ENCODE measurements around the gene CREB1.

The CREB1 gene

GRCh38 chr2:207546822-207547221, 17.1 kb downstream of the CREB1 start:
- no peak for DNase-seq

DNA sequence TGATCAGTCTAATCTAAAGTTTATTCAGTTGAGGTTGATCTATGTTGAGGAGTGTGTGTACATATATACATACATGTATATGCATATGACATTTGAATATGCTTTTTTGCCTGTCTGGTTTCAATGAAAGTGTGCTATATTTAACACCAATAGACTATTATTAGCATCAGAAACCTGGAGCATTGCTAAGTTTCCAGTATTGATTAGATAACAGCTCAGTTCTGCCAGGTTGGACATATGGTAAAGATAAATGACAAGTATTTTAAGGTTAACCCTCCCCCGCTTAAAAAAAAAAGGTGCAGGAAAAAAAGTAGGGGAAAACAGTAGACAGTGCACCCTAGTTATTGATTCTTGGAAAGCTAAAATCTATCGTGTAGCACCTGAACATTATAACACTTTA, 19.4 kb downstream of the CREB1 start:
- no peak for DNase-seq

DNA sequence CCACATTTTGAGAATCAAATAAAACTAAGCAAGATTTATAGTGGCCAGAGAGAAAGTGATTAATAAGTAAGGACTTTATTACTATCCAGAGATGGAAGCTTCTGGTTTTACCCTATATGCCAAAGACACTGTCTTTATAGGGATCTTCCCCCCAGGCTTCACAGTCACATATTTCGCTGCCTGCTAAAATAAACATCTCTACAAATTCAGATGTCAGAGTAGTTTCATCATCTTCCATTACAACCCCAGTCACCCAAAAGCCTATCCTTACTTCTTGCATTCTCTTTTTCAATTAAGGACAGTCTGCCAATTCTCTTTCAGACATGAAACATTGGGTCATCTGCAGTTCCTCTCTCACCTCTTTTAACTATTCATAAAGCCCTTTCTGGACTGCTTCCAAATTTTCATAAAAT, 28.3 kb downstream of the CREB1 start:
- no peak for DNase-seq

DNA sequence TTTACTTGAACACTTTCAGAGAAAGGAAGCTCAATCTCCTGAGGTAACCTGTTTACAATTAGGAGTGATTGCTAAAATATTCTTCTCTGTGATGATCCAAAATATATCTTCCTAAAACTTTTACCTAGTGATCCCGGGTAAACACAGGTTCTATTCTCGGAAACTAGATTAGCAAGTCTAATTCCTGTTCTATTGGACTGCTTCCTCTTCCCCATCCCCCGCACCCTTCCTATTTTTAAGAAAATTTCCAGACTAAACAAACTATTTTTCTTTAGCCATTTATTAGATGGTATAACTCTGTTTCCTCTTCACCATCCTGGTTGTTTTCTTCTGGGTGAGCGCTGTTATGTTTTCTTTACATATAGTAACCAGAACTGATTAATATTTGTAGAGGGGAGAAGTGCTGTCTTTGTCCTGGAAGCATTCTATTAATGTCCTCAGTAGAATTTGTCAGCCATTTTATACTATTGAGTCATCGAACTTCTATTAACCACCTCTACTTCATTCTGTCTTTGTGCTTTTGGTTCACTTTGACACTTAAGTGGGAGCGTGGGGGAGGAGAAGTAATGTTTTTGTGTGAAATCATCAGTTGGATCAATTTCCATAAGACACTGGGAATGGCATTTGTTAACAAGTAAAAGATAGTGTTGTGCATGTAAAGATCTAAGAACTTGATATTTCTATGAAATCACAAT, 31.8 kb downstream of the CREB1 start:
- no peak for DNase-seq

DNA sequence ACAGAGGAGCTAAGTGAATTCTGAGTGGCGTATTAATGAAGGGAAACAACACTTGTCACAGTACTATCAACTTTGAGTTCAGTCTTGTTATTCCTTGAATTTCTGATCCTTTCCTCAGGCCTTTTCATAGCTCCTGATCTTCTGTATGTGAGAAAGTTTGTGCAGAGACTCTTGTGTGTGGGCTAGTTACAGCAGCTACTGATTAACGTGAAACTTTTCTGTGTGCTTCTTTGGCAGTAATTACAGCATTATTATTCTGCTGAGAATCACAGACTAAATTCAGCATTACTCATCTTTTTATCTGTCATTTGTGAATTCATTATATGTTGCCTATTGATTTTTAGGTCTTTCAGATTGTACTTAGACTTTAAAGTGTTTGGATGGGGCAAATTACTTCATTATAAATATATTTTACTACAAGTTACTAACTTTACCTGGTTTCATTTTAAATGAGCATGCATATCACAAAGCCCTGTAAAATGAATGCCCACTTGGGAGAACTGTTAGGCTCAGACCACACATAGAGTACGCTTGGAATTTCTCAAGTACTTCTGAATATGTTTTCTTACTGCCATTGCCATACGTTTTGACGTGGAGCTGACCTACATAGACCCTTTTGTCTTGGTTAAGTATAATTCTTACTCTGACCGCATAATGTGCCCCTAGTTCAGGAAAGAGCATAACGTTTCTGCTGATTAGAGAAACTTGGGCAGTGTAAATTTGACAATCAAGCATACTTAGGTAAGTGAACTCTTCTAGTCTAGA, 36.2 kb downstream of the CREB1 start:
- DNase-seq = no peak

DNA sequence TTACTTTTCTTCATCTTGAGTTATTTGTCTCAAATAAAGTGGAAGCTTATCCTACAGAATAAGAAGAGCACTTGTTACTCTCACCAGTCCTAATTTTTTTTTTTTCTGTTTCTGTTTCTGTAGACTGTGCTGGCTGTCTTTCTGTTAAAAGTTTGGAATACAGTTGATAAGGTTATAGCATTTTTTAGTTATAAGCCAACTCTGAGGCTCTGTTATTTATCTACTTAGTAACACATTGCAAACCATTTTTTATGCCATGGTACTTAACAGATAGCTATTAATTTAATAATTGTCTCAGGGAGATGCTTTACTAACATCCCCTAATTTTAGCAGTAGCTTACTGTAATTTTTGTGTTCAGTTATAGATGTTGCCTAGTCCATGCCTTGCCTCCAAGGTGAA, 37.9 kb downstream of the CREB1 start:
- DNase-seq = no peak

DNA sequence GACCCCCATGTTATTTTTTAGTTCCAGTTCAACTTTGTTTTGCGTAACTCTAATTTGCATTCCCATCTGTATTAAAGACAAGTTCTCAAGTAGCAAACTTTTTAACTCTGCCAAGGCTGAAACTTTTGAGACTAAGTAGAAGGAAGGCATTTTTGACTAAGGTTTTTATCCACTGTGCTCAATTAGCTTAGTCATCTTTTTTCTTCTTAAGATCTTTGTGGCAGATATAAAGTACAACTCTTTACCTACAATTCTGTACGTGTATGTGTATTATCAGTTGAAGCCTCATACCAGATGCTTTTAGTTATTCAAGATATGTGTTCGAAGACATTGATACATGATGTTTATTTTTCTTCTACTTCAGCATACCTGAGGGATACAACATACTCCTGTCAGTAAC, 41.6 kb downstream of the CREB1 start:
- DNase-seq = no peak

DNA sequence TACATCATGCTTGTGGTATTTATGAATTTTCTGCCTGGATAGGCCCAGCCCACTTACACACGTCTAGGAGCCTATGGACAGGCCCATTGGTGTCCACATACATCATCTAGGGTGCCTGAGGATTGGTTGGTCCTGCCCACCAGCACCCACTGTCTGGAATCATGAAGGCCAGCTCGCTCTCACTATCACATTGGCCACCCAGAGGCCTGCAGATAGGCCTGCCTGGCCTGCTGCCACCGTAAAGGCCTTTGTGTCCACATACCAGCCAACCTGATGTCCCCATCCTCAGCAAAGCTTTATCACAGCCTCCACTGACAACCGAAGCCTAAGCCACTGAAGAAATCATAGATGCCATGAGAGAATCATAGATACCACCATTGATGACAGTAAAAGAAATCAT, 55.2 kb downstream of the CREB1 start:
- no peak for DNase-seq

GRCh38 chr2:207587305-207587704, 57.5 kb downstream of the CREB1 start:
- DNase-seq = no peak

GRCh38 chr2:207589143-207589542, 59.4 kb downstream of the CREB1 start:
- DNase-seq = no peak

- DNase-seq = no peak
Measured at GRCh38 chr2:207593277-207593676, 63.5 kb downstream of the CREB1 start.

GRCh38 chr2:207594264-207594663, 64.5 kb downstream of the CREB1 start:
- no peak for DNase-seq

DNA sequence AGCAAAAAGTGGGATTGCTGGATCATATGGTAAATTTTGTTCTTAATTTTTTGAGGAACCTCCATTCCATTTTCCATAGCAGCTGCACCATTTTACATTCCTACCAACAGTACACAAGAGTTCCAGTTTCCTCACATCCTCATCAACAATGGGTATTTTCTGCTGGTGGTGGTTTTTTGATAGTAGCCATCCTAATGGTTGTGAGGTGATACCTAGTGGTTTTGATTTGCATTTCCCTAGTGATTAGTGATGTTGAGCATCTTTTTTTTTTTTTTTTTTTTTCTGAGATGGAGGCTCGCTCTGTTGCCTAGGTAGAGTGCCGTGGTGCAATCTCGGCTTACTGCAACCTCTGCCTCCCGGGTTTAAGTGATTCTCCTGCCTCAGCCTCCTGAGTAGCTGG, 65.0 kb downstream of the CREB1 start:
- no peak for DNase-seq

- DNase-seq = no peak
Measured at GRCh38 chr2:207599636-207600035, 69.9 kb downstream of the CREB1 start.

GRCh38 chr2:207600231-207600630, 70.5 kb downstream of the CREB1 start:
- DNase-seq = no peak

GRCh38 chr2:207601774-207602173, 72.0 kb downstream of the CREB1 start:
- DNase-seq = no peak

- no peak for DNase-seq
Measured at GRCh38 chr2:207603486-207603885, 73.7 kb downstream of the CREB1 start.

DNA sequence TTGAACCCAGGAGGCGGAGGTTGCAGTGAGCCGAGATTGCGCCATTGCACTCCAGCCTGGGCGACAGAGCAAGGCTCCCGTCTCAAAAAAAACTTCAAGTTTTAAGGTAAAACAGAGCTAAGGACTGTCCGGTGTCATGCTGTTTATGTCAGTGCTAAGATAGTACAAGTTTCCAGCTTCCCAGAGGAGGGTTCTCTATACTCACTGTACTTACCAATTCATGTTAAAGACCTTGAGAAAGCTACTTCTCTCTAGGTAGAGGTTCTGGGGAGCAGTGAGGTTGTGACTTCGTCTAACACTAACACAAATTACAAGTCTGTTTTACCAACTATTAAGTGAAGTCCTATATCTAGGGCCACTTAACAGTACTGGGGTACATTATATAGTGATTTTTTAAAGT, 76.6 kb downstream of the CREB1 start:
- DNase-seq = no peak

- DNase-seq = no peak
Measured at GRCh38 chr2:207606829-207607228, 77.1 kb downstream of the CREB1 start.

GRCh38 chr2:207612714-207613113, 83.0 kb downstream of the CREB1 start:
- DNase-seq = no peak

GRCh38 chr2:207614824-207615223, 85.1 kb downstream of the CREB1 start:
- no peak for DNase-seq

GRCh38 chr2:207616185-207616584, 86.4 kb downstream of the CREB1 start:
- no peak for DNase-seq

- no peak for DNase-seq
Measured at GRCh38 chr2:207617011-207617671, 87.4 kb downstream of the CREB1 start.

DNA sequence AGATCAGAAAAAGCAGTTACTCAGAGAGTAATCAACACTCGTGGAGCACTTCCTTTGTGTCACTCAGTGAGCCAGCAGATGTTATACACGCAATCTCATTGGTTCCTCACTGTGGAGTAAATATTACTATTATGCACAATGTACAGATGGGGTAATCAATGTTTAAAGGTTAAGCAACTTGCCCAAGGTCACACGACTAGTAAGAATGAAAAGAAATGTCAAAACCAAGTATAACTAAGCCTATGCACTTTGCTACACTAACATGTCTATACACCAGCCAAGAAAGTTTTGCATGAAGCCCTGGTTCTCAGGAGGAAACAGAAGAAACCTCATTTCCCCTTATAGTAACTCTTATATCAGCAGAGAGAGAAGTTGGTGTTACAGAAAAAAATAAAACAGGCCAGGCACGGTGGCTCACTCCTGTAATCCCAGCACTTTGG, 90.0 kb downstream of the CREB1 start:
- DNase-seq = no peak
